GM18508 (cell line): ENCODE results near the gene MYO1G.
"Not testable (repeated sequence)": the region's sequence is repeated elsewhere in the genome, so short reads cannot be mapped to it uniquely, and the experiment has no call there.

Source experiments
- ATAC-seq: cut with Tn5 transposase; IDR thresholded peaks from one replicate; pipeline ENCODE4 v1.9.1; 2021; ENCODE audit warnings: moderate number of reproducible peaks; ENCODE audit not compliant: insufficient read depth, unreplicated experiment

Gene MYO1G

GRCh38 chr7:44945479-44945878 lies 33.3 kb downstream of the MYO1G start:
- ATAC-seq: no peak

DNA sequence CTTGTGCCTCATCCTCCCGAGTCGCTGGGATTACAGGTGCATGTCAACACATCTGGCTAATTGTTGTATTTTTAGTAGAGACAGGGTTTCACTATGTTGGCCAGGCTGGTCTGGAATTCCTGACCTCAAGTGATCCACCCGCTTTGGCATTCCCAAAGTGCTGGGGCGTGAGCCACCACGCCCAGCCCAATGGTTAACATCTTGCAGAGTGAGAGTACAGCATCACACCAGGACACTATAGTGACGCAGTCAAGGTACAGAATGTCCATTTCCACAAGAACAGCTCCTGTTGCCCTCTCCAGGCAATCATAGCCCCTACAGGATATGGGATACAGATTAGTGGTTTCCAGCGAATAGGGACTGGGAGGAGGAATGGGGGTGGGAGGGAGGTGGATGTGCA lies 34.0 kb downstream of the MYO1G start:
- no peak for ATAC-seq

- no peak for ATAC-seq
Observed at GRCh38 chr7:44943631-44944030, 35.2 kb downstream of the MYO1G start.

DNA sequence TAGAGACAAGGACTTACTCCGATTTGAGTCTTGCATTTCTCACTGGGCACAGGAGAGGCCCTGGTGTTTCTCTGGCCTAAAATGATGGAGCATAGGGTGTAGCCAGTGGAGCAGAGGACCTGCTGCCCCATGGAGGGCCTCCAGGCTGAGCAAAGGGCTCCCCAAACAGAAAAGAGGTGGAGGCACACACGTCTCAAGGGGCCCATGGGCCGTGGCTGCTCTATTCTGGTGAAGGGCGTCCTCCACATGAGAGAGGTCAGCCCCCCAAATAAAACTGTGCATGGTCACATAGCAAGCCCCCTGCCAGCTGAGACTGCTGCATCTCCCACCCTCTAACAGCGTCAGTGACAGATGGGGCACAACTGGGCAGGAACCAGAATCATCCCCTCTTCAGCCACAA lies 41.4 kb downstream of the MYO1G start:
- ATAC-seq: no peak

DNA sequence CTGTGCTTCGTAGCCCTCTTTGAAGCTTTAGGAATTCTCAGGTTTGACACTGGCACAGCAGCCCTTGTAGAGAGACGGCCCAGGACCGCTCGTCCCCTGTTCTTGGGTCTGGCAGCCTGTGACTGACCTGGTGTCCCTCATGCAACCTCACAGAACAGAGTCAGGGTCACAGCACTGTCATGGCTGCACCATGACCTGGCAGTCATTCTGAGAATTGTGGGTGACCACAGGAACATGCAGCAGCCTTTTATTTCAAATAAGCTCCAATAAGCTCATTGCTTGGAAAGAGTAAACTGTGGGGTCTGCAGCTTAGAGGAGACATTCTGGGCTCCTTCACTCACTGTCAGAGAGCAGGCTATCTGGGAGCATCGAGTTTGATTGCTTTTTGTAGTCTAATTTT lies 42.5 kb downstream of the MYO1G start:
- ATAC-seq: no peak

DNA sequence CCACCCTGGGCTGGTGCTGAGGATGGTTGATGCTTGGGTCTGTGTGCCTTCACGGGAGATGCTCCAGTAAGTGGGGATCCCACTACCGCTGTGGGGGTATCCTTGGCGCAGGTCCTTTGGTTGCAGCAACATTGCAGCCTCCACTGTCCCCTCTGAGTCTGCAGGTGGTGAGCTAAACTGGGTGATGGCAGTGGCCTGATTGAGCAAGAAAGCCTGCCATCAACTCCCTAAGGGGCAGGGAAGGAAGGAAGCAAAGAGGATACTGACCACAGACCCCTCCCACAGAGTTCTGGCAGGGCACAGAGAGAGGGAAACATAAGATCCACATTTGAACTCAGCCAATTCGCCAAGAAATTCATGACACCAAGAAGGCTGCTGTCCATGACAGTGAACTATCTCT lies 43.2 kb downstream of the MYO1G start:
- no peak for ATAC-seq

DNA sequence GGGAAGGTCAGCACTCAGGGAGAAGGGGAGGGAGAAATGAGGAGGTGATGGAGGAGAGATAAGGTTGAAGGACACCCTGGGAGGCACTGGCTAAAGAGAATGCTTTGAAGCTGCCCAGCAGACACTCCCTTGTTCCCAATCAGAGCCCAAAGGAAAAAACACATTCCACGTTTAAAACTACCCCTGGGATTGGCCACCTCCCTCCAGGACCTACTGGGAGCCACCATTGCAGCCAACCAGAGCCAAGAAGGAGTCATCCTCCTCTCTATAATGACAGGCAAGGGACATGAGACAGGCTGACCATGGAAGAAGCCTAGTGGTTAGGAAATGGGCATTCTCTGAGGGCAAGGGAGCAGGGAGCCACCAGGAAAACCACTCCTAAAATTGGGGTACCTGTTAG lies 43.8 kb downstream of the MYO1G start:
- ATAC-seq: no peak

GRCh38 chr7:44934510-44934909 lies 44.3 kb downstream of the MYO1G start:
- not testable (repeated sequence) for ATAC-seq

DNA sequence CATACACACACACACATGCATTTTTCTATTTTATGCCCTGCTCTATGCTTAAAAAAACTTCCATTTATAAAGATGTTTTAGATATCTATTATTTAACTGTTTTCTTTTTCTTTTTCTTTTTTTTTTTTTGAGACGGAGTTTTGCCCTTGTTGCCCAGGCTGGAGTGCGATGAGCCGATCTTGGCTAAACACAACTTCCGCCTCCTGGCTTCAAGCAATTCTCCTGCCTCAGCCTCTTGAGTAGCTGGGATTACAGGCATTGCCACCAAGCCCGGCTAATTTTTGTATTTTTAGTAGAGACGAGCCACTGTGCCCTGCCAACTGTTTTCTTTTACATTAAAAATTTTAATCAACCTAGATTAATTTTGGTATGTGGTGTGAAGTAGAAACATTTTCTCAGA lies 47.9 kb downstream of the MYO1G start:
- no peak for ATAC-seq

DNA sequence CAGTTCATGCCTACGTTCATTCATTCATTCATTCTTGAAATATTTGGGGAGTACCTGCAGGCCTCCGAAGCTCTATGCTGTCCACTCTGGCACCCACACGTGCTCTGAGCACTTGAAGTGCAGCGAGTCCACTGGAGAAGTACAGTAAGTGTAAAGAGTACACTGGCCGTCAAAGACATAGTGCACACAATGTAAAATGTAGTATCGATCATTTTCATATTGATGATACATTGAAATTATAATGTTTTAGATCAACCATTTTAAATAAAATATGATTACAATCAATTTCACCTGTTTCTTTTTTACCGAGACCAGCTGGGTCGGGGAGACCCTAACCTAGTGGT lies 56.5 kb downstream of the MYO1G start:
- no peak for ATAC-seq

DNA sequence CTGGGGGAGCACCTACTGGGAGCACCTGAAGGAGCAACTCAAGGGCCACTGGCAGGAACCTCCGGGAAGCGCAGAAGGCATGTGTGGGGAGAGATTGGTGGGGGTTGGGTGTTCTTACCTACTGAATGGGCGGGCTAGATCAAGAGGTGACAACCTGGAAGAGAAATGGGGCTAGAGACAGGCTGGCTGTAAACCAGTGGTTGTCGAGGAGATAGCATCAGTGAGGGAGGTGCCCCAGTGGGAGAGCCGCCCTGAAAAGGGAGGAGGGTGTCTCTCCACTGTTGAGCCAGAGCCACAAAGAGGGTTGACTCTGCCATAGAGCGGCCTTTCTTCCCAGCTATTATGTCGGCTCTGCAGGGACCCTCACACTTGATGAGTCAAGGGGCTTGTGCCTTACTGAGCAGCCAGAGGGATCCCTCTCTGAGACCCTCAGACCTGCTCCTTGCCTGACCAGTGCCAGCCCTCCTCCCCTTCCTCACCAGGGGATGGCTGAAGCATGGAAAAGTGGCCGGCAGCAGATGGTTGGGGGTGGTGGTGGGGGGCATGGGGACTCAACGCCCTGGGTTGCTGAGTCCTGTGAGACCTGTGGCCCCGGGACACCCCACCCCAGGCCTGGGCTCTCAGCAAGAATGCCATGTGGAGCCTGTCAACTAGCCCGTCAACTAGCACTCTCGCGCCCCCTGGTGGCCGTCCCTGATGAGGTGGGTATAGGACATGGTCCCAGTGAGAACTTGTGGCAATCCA lies 57.0 kb downstream of the MYO1G start:
- no peak for ATAC-seq

DNA sequence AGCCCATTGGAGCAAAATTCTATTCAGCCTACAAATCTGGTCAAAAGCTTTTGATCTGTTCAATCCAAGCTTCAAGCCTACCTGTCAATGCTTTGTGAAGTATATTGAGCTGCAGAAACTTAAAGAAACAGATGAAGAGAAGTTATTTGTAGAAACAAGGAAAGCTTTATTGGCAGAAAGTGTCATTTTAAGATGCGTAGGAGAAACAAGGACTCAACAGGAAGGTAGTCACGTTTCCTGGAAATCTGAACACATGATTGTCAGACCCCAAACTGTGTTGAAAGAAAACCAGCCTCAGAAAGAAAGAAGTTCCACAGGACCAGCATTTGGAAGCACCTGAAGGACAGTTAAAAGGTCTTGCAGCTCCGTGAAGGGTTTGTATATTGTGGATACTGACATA lies 58.7 kb downstream of the MYO1G start:
- ATAC-seq: no peak

GRCh38 chr7:44918029-44918428 lies 60.8 kb downstream of the MYO1G start:
- ATAC-seq: no peak

- ATAC-seq: no peak
Observed at GRCh38 chr7:44917465-44917864, 61.4 kb downstream of the MYO1G start.

- ATAC-seq: no peak
Observed at GRCh38 chr7:44914992-44915607, 63.7 kb downstream of the MYO1G start.

DNA sequence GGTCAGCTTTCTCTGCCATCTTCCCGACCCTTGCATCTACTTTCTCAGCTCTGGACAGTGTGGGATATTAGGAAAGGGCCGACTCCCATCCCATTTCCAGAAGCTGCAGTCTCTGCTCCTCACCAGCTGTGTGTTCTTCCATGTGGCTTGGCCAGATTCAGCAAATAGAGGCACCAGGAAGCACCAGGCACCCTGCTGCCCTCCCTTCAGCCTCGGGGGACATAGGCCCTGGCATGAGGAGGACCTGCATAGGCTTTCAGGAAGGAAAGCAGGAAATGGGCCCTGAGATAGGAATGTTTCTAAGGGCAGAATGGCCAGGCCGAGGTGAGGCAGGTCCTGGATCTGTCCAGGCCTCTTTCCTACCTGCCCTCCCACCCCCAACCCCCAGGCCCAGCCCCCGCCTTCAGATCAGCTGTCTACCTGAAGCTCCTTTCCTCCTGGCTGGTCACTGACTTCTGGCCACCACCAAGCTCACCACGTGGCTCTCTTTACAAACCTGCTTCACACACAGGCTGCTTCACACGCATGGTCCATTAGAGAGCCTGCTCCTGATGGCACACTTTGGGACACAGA lies 66.0 kb downstream of the MYO1G start:
- no peak for ATAC-seq
